Stimulated activated CD4-positive, alpha-beta T cell treated with anti-CD3 and anti-CD28 coated beads, Interleukin-2, amount 100 ng/mL, for 24 hours (primary cell): ENCODE measurements around the gene SMKR1.
"Not testable (repeated sequence)": the region's sequence is repeated elsewhere in the genome, so short reads cannot be mapped to it uniquely, and the experiment has no call there.

Experiments used
- DNase-seq, 2 donors: peaks; one replicate each; pipeline ENCODE4 v3.0.0-alpha.2; 2020

SMKR1 gene

DNA sequence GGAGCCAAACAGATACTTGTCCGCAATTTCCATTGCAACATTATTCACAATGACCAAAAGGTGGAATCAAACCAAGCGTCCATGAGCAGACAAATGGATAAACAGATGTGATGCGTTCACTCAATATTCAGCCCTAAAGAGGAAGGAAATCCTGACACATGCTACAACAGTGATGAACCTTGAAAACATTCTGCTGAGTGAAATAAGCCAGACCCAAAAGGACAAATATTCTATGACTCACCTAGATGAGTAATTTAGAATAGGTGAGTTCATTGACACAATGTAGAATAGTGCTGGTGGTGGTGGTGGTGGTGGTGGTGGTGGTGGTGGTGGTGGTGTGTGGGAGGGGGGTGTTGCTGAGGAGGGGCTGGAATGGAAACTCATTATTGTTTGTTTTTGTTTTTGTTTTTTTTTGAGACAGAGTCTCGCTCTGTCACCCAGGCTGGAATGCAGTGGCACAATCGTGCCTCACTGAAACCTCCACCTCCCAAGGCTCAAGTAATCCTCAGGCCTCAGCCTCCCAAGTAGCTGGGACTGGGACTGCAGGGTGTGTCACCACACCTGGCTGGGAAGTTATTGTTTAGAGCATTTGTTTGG lies 28.6 kb downstream of the SMKR1 start:
- DNase-seq = peak; percentile 51 to 54

DNA sequence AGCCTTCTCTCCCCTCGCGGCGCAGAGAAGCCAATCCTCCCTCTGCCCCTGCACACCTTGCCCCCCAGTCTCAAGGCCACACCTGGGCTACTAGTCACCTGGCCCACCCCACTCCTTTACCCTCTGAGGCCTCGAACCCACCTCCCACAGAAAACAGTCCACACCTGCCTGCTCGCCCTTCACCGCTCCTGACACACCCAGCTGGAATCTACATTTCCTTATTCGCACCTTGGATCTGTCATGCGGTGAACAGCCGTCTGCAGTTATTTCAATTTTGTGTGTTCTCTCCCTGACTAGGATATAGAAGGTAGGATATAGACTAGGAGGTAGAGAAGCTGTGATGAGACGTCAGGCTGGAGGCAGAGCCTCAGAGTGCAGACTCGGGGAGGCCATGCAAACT lies 29.4 kb downstream of the SMKR1 start:
- no peak for DNase-seq

DNA sequence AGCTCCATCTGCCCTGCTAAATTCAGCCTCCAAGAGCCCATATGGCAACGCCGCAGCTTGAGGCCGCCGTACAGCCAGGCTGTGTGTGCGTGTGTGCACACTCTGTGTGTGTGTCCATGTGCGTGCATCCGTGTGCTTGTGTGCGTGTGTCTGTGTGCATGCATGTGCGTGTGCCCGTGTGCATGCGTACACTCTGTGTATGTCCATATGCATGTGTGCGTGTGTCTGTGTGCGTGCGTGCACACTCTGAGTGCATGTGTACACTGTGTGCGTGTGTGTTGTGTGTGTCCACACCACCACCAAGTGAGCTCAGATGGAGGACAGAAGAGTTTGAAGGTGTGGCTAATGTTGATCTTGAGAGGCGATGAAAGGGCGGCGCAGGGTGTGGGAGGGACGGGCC lies 30.0 kb downstream of the SMKR1 start:
- no peak for DNase-seq

DNA sequence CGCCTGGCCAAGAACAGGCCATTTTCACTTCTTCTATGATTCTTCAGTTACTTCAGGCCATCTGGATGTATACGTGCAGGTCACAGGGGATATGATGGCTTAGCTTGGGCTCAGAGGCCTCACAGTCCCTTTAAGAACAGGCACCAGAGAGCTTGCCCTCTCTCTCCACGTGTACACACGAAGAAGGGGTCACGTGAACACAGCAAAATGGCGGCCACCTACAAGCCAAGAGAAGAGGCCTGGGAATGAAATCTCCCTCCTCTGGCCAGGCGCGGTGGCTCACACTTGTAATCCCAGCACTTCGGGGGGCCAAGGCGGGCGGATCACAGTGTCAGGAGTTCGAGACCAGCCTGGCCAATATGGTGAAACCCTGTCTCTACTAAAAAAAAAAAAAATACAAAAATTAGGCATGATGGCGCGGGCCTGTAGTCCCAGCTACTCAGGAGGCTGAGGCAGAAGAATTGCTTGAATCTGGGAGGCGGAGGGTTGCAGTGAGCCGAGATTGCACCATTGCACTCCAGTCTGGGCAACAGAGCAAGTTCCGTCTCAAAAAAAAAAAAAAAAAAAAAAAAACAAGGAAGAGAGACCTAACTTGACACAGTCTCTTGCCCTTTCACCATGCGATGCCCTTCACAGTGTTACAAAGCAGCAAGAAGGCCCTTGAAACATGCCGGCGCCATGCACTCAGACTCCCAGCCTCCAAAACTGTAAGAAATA lies 32.4 kb downstream of the SMKR1 start:
- DNase-seq = not testable (repeated sequence)

DNA sequence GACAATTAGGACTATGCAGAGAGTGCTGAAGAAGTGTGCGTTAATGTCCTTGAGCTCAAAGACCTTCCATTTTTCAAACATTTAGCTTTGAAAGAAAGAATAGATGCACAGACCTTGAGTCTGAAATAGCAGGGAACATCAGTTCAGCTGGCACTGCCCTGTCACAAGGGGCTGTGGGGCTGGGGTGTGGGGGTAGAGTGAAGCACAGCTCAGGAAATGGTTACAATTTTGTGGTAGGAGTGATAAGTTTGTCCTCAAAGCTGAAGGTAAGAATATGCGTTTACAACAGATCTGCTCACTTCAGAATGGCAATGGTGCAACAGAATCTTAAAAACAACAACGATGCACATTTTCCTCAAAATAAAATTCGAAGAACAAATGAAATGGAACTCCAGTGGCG lies 33.6 kb downstream of the SMKR1 start:
- no peak for DNase-seq

DNA sequence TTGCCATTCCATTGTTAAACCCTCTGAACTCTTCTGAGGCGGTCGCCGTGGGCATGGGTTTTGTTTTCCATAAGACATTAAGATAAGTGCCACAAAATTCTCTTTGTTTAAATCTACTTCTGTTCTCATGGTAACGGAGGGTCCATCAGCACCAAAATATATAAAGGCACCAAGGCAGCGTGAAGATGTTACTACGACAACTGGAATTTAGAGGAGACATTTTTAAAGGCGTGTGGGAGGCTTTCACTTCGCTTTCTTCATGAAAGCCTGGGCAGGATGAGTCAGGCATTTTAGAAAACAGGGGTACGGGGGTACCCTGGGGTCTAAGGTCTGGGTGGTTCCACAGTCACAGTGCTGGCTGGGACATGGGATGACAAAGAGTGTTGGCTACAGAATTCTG lies 34.0 kb downstream of the SMKR1 start:
- DNase-seq = no peak

DNA sequence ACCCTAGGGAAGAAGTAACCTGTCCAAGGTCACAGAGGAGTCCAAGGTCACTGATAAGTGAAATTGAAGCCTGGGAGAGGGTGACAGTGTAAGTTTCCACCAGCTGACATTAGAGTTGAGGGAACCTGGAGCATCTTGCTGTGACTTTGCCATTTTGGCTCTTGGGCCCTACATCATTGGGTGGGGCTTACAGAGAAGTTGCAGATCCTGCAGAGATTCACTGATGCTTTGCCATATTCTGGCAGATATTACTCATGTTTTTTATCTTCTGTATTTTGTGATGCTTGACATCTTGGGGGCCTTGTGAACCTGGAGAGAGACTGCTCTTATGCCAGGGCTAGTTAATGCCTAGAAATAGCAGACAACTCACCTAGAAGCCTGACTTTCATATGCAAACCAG lies 36.5 kb downstream of the SMKR1 start:
- no peak for DNase-seq

DNA sequence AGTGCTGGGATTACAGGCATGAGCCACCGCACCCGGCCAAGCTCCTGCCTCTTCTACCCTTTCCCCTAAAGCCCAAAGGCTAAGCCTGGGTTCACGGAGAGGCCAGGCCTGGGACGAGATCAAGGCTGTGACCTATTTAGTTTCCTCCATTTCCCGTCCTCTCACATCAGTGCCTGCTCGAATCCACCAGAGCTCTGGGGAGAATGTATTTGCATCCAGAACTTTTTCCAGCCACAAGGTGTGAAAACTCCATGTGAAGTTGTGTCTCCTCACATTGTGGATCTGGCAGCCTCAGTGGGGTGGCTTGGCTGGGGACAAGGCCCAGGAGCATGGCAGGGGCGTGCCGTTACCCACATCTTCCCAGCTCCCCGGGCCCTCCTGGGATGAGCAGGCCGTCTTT lies 38.0 kb downstream of the SMKR1 start:
- DNase-seq = no peak

DNA sequence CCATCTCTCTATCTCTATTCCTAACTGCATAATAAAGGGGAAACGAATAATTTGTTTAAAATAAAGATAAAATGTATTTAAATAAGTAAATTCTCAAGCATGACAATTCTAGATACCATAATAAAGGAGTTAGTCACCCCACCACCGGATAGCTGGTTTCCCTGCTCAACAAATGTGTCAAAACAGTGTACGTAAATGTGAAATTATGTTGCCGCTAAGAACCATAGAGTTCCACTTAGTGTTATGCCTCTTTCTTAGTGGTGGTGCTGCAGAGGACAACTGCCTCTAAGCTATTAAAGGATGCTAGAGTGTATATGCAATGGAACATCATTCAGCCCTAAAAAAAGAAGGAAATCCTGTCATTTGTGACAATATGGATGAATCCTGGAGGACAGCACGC lies 42.4 kb downstream of the SMKR1 start:
- DNase-seq = no peak

DNA sequence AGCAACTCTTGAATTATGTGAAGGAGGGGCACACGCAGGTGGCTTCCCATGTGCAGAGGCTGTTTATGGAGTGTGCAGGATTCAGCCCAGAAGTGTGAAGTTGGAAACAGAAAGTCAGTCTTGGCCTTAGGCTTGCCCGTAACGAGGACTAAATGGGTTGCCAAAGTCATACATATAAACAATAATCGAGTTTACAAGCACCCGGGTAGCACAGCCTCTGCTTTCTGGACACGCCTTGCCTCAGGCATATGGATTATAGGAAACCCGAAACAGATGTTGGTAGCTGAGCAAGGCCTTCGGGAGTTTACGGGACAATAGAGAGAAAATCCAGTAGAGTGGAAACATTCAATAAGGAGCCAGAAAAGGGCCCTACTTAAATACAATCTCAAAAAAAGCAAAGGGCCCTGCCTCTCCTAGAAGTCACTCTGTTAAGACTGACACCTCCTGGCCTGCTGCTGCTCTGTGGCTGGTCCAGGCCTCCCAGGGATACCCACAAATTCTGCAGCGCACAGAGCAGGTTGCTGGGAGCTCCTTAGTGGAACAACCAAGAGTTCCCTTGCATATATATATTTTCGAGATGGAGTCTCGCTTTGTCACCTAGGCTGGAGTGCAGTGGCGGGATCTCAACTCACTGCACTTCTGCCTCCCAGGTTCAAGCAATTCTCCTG lies 48.5 kb downstream of the SMKR1 start:
- DNase-seq = no peak

DNA sequence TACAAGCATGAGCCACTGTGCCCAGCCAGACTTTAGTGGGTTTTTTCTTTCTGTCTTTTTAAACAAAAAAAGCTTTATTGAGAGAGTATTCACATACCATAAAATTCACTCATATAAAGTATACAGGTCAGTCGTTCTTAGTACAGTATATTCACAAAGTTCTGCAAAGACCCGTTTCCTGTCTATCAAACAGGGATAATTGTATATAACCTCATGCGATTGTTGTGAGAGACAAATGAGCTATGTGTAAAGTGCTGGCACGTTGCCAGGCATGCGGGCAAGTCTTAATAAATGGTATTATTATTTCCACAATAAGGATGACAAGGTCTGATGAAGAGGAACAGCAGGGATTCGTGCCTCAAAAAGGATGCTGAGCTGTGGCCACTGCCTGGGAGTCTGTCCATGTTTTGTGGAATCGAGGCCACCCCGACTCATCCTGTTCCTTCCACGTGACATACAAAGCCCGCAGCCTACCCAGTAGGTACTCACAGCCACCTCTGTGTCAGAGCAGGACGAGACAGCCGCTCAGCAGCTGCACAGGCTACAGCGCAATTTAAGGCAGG lies 51.6 kb downstream of the SMKR1 start:
- DNase-seq = peak; percentile 40 to 46

DNA sequence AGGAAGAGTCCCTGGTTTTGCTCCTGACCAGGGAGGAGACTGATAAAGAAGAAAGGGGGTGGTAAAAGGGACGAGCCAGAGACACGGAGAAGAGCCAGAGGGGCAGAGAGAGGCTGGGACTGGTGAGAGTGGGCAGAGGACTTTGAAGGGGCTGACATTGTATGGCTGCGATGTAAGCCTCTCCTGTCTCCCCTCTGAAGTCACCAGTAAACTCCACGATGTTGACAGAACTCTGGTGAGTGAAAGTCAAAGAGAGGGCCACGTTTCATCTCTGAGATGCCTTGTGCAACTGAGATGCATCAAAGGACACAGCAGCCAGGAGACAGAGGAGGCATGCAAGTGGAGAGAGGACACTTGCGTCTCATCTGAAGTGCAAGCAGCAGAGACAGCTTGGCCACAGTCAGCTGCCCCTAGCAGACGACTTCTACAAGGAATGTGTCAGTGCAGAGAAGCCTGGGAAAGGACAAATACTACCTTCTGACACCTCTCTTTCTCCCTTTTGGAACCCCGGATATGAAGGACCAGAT lies 54.3 kb downstream of the SMKR1 start:
- no peak for DNase-seq

DNA sequence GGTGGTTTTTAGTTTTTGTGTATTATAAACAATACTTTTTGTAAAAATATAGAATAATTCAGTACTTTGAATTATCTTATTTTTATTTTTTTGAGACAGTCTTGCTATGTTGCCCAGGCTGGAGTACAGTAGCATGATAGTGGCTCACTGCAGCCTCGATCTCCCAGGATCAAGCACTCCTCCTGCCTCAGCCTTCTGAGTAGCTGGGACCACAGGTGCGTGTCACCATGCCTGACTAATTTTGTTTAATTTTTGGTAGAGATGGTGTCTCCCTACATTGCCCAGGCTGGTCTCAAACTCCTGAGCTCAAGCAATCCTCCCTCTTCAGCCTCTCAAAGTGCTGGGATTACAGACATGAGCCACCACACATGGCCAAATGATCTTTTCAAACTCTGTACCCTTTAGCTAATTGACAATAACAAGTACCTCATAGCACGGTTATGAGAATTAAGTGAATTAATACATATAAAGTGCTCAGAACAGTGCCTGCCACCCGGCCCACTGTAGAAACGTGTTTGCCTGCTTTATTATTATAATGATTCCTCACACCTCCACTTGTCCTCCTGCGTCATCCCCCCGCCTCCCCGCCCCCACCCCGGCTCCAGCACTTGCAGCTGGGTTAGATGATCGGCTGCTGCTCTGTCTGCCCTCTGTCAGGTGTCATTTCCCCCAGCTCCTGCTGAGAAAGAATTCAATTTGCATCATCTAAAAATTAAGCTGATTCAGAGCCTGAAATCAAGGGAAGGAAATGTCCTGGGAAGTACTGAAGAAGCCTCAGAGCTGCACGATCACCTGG lies 55.6 kb downstream of the SMKR1 start:
- DNase-seq = no peak

DNA sequence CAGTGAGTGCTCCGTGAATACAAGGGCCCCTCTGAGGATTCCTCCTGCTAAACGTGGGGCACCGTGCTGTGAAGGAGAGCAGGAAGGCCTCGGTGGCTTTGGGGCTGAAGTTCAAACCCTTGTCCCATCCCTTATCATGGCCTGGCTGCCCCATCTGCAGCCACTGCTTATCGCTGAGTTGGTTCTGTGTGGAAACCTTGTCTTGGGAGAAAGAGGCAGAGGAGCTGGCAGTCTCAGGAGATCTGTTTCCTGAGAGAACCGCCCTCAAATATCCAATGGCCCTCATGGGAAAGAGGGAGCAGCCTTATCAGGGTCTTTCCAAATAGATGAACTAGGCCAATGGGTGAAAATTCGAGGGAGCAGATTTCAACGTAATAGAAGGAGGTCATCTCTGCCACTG lies 57.2 kb downstream of the SMKR1 start:
- DNase-seq = no peak

DNA sequence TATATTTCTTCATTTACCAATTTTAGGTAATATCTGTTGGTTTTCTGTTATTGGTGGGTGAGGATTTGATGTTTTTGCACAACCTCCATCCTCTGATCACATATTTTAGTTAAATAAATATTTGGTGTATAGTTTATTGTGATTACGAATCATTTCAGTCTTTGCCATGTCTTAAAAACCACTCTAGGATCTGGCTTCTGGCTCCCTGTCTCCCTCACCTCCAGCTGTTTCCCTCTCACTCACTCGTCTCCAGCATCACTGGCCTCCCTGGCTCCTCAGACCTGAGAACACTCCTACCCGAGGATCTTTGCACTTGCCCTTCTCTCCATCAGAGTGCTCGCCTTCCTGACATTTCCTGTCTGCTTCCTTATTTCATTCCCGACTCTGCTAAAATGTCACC lies 58.5 kb downstream of the SMKR1 start:
- no peak for DNase-seq

DNA sequence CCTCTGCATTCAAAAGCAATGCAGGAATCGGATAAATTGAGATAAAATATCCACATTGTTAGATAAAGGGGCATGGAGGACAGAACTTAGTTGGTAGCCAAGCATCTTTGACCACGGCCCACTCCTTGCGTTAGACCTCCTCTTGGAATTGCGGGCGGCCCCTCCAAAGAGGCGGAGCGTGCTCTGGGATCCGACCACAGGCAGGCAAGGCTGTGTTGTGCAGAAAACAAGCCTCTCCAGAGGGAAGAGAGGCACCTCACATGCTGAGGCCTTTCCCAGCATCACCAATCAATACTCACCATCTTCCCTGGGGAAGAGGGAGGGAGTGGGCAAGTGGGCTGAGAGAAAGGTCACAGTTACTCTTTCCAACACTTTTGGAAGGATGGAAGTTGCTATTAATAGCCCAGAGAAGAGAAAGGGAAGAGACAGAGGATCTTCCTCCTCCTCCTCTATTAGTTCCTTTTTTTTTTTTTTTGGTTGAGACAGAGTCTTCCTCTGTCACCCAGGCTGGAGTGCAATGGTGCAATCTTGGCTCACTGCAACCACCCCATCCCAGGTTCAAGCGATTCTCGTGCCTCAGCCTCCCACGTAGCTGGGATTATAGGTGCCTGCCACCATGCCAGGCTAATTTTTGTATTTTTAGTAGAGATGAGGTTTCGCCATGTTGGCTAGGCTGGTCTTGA lies 59.5 kb downstream of the SMKR1 start:
- no peak for DNase-seq
